SKM-1 treated with dmso at 0.1 percent for 144 hours (cell line): Measurements from ENCODE around the gene DPP6.
"Not testable (repeated sequence)": the region's sequence is repeated elsewhere in the genome, so short reads cannot be mapped to it uniquely, and the experiment has no call there.

Source experiments
- DNase-seq: peaks from one replicate; lab custom pipeline; 2025; ENCODE audit not compliant: unreplicated experiment; lab: John Stamatoyannopoulos, UW

The DPP6 gene

GRCh38 chr7:154646126-154647013 lies 594.2 kb downstream of the DPP6 start:
- DNase-seq = no peak

- no peak for DNase-seq
These were observed 595.4 kb downstream of the DPP6 start for GRCh38 chr7:154647625-154648024.

- no peak for DNase-seq
These were observed 596.8 kb downstream of the DPP6 start for GRCh38 chr7:154649015-154649414.

- DNase-seq = no peak
These were observed 597.2 kb downstream of the DPP6 start for GRCh38 chr7:154649434-154649833.

- DNase-seq = no peak
These were observed 598.1 kb downstream of the DPP6 start for GRCh38 chr7:154650275-154650674.

GRCh38 chr7:154651501-154651900 lies 599.3 kb downstream of the DPP6 start:
- no peak for DNase-seq

- DNase-seq = no peak
These were observed 600.4 kb downstream of the DPP6 start for GRCh38 chr7:154652564-154652963.

- no peak for DNase-seq
These were observed 601.1 kb downstream of the DPP6 start for GRCh38 chr7:154653281-154653680.

GRCh38 chr7:154656618-154657017 lies 604.4 kb downstream of the DPP6 start:
- DNase-seq = no peak

- DNase-seq = no peak
These were observed 614.6 kb downstream of the DPP6 start for GRCh38 chr7:154666768-154667167.

GRCh38 chr7:154672659-154673415 lies 620.6 kb downstream of the DPP6 start:
- DNase-seq = no peak

- no peak for DNase-seq
These were observed 622.0 kb downstream of the DPP6 start for GRCh38 chr7:154674191-154674590.

- DNase-seq = no peak
These were observed 623.4 kb downstream of the DPP6 start for GRCh38 chr7:154675560-154675959.

- not testable (repeated sequence) for DNase-seq
These were observed 623.8 kb downstream of the DPP6 start for GRCh38 chr7:154676033-154676421.

GRCh38 chr7:154676422-154677073 lies 624.4 kb downstream of the DPP6 start:
- DNase-seq = no peak

- DNase-seq = no peak
These were observed 625.3 kb downstream of the DPP6 start for GRCh38 chr7:154677454-154677853.

GRCh38 chr7:154678001-154678550 lies 625.9 kb downstream of the DPP6 start:
- DNase-seq = not testable (repeated sequence)

GRCh38 chr7:154679379-154680053 lies 627.3 kb downstream of the DPP6 start:
- DNase-seq = no peak

GRCh38 chr7:154680894-154681659 lies 628.9 kb downstream of the DPP6 start:
- no peak for DNase-seq

- DNase-seq = no peak
These were observed 629.8 kb downstream of the DPP6 start for GRCh38 chr7:154682003-154682402.
